ENCODE results near the gene ANKRD55. TPM values are rescaled to one million over a fixed set of nuclear protein-coding genes. Genes with fewer than 3 reads are reported as not detected.

Gene ANKRD55
- total RNA-seq, 2 donors from 2014 or later: 0.29 TPM; not detected in 1

Other genes starting within 250 kb of the ANKRD55 start
- gene IL6ST, start 238.4 kb downstream of the ANKRD55 start, total RNA-seq: 100 to 1,000 TPM; 204 to 261 TPM

Measured in left cardiac atrium (tissue), 2 donors.